PC-3 (cell line): ENCODE measurements around the gene UCP2.

Experiments
- EZH2phosphoT487 ChIP-seq: fragments of 300-600 bp; sonication (generic); IDR thresholded peaks from 2 replicates; pipeline ENCODE4 v1.6.1; 2018; ENCODE audit warnings: mild to moderate bottlenecking, antibody characterized with exemption, low read length, borderline replicate concordance
- TF ChIP-seq, protein P1 (sequence below): fragments of 300-600 bp; sonication (generic); conservative IDR thresholded peaks from 2 replicates; pipeline ENCODE4 v1.5.1; 2017; ENCODE audit warnings: antibody characterized with exemption, low read depth, mild to moderate bottlenecking, low read length

DNA sequence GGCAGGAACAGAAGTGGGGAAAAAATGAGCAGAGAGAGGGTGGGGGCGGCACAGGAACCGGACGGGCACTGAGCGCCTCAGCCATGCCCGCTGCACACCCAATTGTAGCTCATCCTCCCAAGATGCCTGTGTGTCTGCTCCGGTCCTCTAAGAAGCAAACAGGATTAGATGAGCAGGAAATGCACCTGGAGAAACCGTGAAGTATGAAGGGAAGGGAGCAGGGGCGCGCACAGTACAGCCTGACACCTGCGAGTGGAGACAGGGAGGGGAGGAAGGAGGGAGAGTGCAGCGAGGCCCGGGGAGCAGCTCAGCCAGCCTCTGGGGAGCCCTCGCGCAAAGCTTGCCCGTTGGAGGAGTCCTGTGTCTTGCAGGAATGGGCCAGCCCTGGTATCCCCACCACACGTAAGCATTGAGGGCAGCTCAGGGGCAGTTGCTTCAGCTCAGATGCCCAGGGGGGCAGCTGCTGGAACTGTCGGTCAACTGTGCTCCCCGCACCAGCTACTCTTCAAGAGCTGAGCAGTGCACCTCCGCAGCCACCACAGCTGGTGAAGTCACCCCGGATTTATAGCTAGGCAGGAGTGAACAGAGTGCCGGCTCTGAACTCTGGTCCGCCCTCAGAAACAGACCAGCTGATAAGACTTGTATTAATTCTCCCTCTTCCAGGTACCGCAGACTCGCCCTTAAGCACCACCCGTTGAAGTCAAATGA is 24.8 kb downstream of the UCP2 start:
- TF ChIP-seq, protein P1, sequence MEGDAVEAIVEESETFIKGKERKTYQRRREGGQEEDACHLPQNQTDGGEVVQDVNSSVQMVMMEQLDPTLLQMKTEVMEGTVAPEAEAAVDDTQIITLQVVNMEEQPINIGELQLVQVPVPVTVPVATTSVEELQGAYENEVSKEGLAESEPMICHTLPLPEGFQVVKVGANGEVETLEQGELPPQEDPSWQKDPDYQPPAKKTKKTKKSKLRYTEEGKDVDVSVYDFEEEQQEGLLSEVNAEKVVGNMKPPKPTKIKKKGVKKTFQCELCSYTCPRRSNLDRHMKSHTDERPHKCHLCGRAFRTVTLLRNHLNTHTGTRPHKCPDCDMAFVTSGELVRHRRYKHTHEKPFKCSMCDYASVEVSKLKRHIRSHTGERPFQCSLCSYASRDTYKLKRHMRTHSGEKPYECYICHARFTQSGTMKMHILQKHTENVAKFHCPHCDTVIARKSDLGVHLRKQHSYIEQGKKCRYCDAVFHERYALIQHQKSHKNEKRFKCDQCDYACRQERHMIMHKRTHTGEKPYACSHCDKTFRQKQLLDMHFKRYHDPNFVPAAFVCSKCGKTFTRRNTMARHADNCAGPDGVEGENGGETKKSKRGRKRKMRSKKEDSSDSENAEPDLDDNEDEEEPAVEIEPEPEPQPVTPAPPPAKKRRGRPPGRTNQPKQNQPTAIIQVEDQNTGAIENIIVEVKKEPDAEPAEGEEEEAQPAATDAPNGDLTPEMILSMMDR: no peak
- no peak for TF ChIP-seq EZH2phosphoT487
